Heart right ventricle (tissue), 16 donors: ENCODE data around the gene CCDC122. TPM values are rescaled to one million over a fixed set of nuclear protein-coding genes. Genes with fewer than 3 reads are reported as not detected.
A peak's percentile ranks its signal among the peaks of the same experiment; 100 is the strongest.

Experiments
- ATAC-seq, 8 donors: fragments of 200-7000 bp; cut with Tn5 transposase; one replicate each; pipeline ENCODE4 v1.9.1; 2020; ENCODE audit warnings: mild to moderate bottlenecking in 8 of 8, moderate library complexity in 8 of 8, moderate number of reproducible peaks in 1 of 8
- DNase-seq, 2 donors: peaks; one replicate each; pipeline ENCODE4 v3.0.0-alpha.2; 2020
- H3K27ac ChIP-seq, 10 donors: fragments of 200-600 bp; sonication (generic) in 2 of 10; one replicate each; pipeline versions ENCODE4 v1.5.0 to v1.8.0; 2020 to 2022; ENCODE audit warnings: mild to moderate bottlenecking in 3 of 10
- H3K27me3 ChIP-seq, 7 donors: fragments of 200-600 bp; one replicate each; pipeline ENCODE4 v1.8.0; 2021 to 2022; ENCODE audit warnings: mild to moderate bottlenecking in 2 of 7
- H3K36me3 ChIP-seq, 9 donors: fragments of 200-600 bp; sonication (generic) in 1 of 9; one replicate each; pipeline versions ENCODE4 v1.5.0 to v1.8.0; 2020 to 2022; ENCODE audit warnings: mild to moderate bottlenecking in 2 of 9
- H3K4me1 ChIP-seq, 9 donors: fragments of 200-600 bp; sonication (generic) in 1 of 9; one replicate each; pipeline versions ENCODE4 v1.5.0 to v1.8.0; 2020 to 2022; ENCODE audit warnings: mild to moderate bottlenecking in 4 of 9
- H3K4me3 ChIP-seq, 10 donors: fragments of 200-600 bp; sonication (generic) in 2 of 10; one replicate each; pipeline versions ENCODE4 v1.5.0 to v1.8.0; 2020 to 2022; ENCODE audit warnings: mild to moderate bottlenecking in 7 of 10, moderate library complexity in 2 of 10
- H3K9me3 ChIP-seq, 11 donors: fragments of 200-600 bp in 10 of 11; sonication (generic) in 2 of 11; one replicate each; pipeline versions ENCODE4 v1.5.0 to v1.8.0; 2013 to 2022; ENCODE audit warnings: mild to moderate bottlenecking in 2 of 11, control low read depth in 1 of 11, moderate library complexity in 1 of 11
- WGBS, 2 donors: extraction: QIAGEN DNeasy Blood & Tissue Kit; methylation state at CpG; one replicate each; pipeline ENCODE4 v1.1.7; 2013; ENCODE audit warnings: inconsistent platforms in 1 of 2; 5-methylcytosine and 5-hydroxymethylcytosine counted together
- intact Hi-C, 10 donors: fragments of 100-400 bp; cut with DNase I; formaldehyde crosslinking; loops; one replicate each; pipeline versions ENCODE4 v1.11.1 to v1.14.2; 2022
- polyA plus RNA-seq, 2 donors: library from polyadenylated mRNA; stranded (reverse); fragments of 200-250 nt; gene quantifications; one replicate each; pipeline ENCODE4 v1.2.3, GENCODE V29; 2013
- total RNA-seq, 10 donors: library from RNA; stranded (reverse); fragmentation: NEBNext Ultra II Directional in 3 of 10; extraction: Animal tissue kit (Norgen Biotek cat#: 25700) in 3 of 10; gene quantifications; one replicate each; pipeline versions ENCODE4 v1.2.1 to v1.2.4, GENCODE V29; 2021 to 2023
- TF ChIP-seq, protein P1 (sequence below), 9 donors: fragments of 200-600 bp; sonication (generic) in 2 of 9; IDR thresholded peaks; one replicate each; pipeline versions ENCODE4 v1.5.0 to v1.8.0; 2021 to 2022; ENCODE audit warnings: antibody characterized with exemption in 9 of 9, mild to moderate bottlenecking in 5 of 9, moderate library complexity in 1 of 9
- donor health status: Arrhythmogenic right ventricular cardiomyopathy.
- donor health status: ischemic (EF 13 %, LVEDD 7.1; RV severe dilation, severe dysfunction).
- donor health status: healthy with polysubstance abuse.
- donor health status: DM: no; HTN: yes; CAD: no.
- donor health status: DM: no; HTN: no; CAD: no.
- donor health status: ischemic (EF 25% LVEDD 6.9; RV normal size, moderate dysfunction).
- donor health status: ischemic (EF 25% LVEDD 5.7; RV mildly dilated, moderate dysfunction).
- donor health status: healthy.
- donor health status: DM: yes; HTN: yes; CAD: no.
- donor health status: Ischemic cardiomyopathy.
- donor health status: ischemic (EF 35%, LVEDD 5.7; RV mildly dilated, moderate dysfunction).
- donor health status: nonischemic (EF 11% LVEDD 7.7; RV severe dilation, severe dysfunction).
- donor health status: DM: yes; HTN: yes; CAD: no.
- donor health status: PGD.
- donor health status: ischemic (EF 29% LVEDD 5.4; RV normal size, mild dysfunction).
- donor health status: nonischemic (EF 23%, LVEDD 6.1; RV moderate dilation, normal function).

CCDC122 gene
- total and polyA plus RNA-seq, 12 donors, result 1.6 to 16.0 (median 7.3) TPM

- WGBS, 2 donors, result 11 to 21% methylated on average over 1 of the region's 1 CpG
- TF ChIP-seq, protein P1, sequence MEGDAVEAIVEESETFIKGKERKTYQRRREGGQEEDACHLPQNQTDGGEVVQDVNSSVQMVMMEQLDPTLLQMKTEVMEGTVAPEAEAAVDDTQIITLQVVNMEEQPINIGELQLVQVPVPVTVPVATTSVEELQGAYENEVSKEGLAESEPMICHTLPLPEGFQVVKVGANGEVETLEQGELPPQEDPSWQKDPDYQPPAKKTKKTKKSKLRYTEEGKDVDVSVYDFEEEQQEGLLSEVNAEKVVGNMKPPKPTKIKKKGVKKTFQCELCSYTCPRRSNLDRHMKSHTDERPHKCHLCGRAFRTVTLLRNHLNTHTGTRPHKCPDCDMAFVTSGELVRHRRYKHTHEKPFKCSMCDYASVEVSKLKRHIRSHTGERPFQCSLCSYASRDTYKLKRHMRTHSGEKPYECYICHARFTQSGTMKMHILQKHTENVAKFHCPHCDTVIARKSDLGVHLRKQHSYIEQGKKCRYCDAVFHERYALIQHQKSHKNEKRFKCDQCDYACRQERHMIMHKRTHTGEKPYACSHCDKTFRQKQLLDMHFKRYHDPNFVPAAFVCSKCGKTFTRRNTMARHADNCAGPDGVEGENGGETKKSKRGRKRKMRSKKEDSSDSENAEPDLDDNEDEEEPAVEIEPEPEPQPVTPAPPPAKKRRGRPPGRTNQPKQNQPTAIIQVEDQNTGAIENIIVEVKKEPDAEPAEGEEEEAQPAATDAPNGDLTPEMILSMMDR (IDR thresholded peaks at IDR 0.05), result no peak
- Histone ChIP-seq H3K4me1 (no peaks in the 10 kb centered on the region), H3K27ac (no peak overlapping the region), H3K36me3 (no peaks in the 10 kb centered on the region), H3K9me3 (no peaks in the 10 kb centered on the region), H3K27me3 (no peaks in the 10 kb centered on the region), H3K4me3 (no peak overlapping the region)
- intact Hi-C loops, result no loop called here
- no peak for ATAC-seq
- no peak for DNase-seq
Observed at GRCh38 chr13:43822969-43823368, 56.6 kb downstream of the CCDC122 start.

- Histone ChIP-seq H3K9me3 (no peaks in the 10 kb centered on the region), H3K4me1 (peaks cover 0 to 15% (median 8%) of the 10 kb centered on the region in 9 donors), H3K27me3 (no peaks in the 10 kb centered on the region), H3K36me3 (no peaks in the 10 kb centered on the region), H3K4me3 (no peak overlapping the region), H3K27ac (peak overlapping the region in 1 of 10 donors; percentile 93)
- no peak for ATAC-seq
- intact Hi-C loops, result no loop called here
- TF ChIP-seq, protein P1 (IDR thresholded peaks at IDR 0.05), result no peak
- no peak for DNase-seq
- 73% methylated on average over 4 of the region's 4 CpGs for WGBS, 2 donors
Observed at GRCh38 chr13:43816401-43816889, 63.1 kb downstream of the CCDC122 start.

DNA sequence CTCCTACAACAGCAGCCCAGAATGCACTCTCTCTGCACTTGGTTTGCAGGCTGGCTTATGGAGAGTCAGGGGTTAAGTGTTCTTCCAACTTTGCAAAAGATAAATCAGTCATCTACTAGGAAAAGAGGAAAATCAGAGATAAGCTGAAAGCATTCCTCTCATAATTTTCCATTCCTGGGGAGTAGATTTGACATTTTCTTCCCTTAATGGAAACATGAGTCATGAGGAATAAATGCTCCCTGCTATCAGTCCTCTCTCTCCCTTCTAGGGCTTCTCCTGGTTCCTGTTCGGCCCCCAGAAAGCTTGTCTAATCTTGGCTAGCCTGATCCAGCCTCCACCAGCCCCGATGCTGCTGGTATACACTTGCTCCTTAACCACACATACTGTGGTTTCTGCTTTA lies 64.3 kb downstream of the CCDC122 start:
- H3K4me1 ChIP-seq, result peaks cover 0 to 15% (median 8%) of the 10 kb centered on the region in 9 donors
- H3K9me3 ChIP-seq, result no peaks in the 10 kb centered on the region
- intact Hi-C loops, result no loop called here
- H3K27me3 ChIP-seq, result no peaks in the 10 kb centered on the region
- H3K36me3 ChIP-seq, result no peaks in the 10 kb centered on the region
- H3K27ac ChIP-seq, result peak overlapping the region in 7 of 10 donors; percentile 33 to 93 (median 56)
- DNase-seq (peak in 1 of 2 donors; percentile 30), ATAC-seq (peak; percentile 84 to 99 (median 94))
- H3K4me3 ChIP-seq, result no peak overlapping the region
- 0 to 25% methylated on average over 2 of the region's 2 CpGs for WGBS, 2 donors
- TF ChIP-seq, protein P1 (IDR thresholded peaks at IDR 0.05), result no peak

- H3K36me3 ChIP-seq, result no peaks in the 10 kb centered on the region
- intact Hi-C loops, result loop anchor here in 9 of 10 donors (5.0 to 10.0 kb wide), 11 partner anchors 504 to 1214 kb away; no protein-coding TSS in a partner anchor
- H3K9me3 ChIP-seq, result no peaks in the 10 kb centered on the region
- no peak overlapping the region for H3K4me3 ChIP-seq
- H3K27me3 ChIP-seq, result no peaks in the 10 kb centered on the region
- no peak for DNase-seq
- peaks cover 0 to 7% (median 0%) of the 10 kb centered on the region in 9 donors for H3K4me1 ChIP-seq
- no peak for ATAC-seq
- H3K27ac ChIP-seq, result no peak overlapping the region
- TF ChIP-seq, protein P1 (IDR thresholded peaks at IDR 0.05), result no peak
Observed at GRCh38 chr13:43808676-43809075, 70.9 kb downstream of the CCDC122 start.
